HG03457 (cell line): ENCODE results near the gene RPH3AL.
"Not testable (repeated sequence)": the region's sequence is repeated elsewhere in the genome, so short reads cannot be mapped to it uniquely, and the experiment has no call there.

Source experiments
- ATAC-seq: cut with Tn5 transposase; IDR thresholded peaks from one replicate; pipeline ENCODE4 v1.9.1; 2021; ENCODE audit warnings: moderate number of reproducible peaks; ENCODE audit not compliant: unreplicated experiment

The RPH3AL gene

GRCh38 chr17:205817-206216, 146.8 kb downstream of the RPH3AL start:
- no peak for ATAC-seq

- no peak for ATAC-seq
Observed at GRCh38 chr17:205148-205669, 147.4 kb downstream of the RPH3AL start.

- ATAC-seq, result no peak
Observed at GRCh38 chr17:204427-205147, 148.0 kb downstream of the RPH3AL start.

GRCh38 chr17:202501-202951, 150.1 kb downstream of the RPH3AL start:
- ATAC-seq, result no peak

- not testable (repeated sequence) for ATAC-seq
Observed at GRCh38 chr17:201736-202135, 150.9 kb downstream of the RPH3AL start.

- not testable (repeated sequence) for ATAC-seq
Observed at GRCh38 chr17:201257-201656, 151.3 kb downstream of the RPH3AL start.

GRCh38 chr17:200586-200985, 152.0 kb downstream of the RPH3AL start:
- no peak for ATAC-seq

GRCh38 chr17:199806-200545, 152.6 kb downstream of the RPH3AL start:
- ATAC-seq, result no peak

- no peak for ATAC-seq
Observed at GRCh38 chr17:199191-199604, 153.4 kb downstream of the RPH3AL start.

- not testable (repeated sequence) for ATAC-seq
Observed at GRCh38 chr17:198225-198624, 154.4 kb downstream of the RPH3AL start.

GRCh38 chr17:197352-197751, 155.3 kb downstream of the RPH3AL start:
- ATAC-seq, result no peak

- ATAC-seq, result no peak
Observed at GRCh38 chr17:194828-195602, 157.6 kb downstream of the RPH3AL start.

GRCh38 chr17:193841-194806, 158.5 kb downstream of the RPH3AL start:
- no peak for ATAC-seq

- ATAC-seq, result no peak
Observed at GRCh38 chr17:193426-193810, 159.2 kb downstream of the RPH3AL start.

- no peak for ATAC-seq
Observed at GRCh38 chr17:192666-193425, 159.8 kb downstream of the RPH3AL start.

GRCh38 chr17:189444-189843, 163.2 kb downstream of the RPH3AL start:
- no peak for ATAC-seq

GRCh38 chr17:187130-187529, 165.5 kb downstream of the RPH3AL start:
- ATAC-seq, result no peak

GRCh38 chr17:185445-186138, 167.0 kb downstream of the RPH3AL start:
- ATAC-seq, result no peak

GRCh38 chr17:183021-183420, 169.6 kb downstream of the RPH3AL start:
- no peak for ATAC-seq
